GM19239 (cell line): ENCODE measurements around the gene SH3PXD2A.

Source experiments
- DNase-seq: peaks from one replicate; pipeline ENCODE4 v3.0.0; 2011; ENCODE audit warnings: low spot score; ENCODE audit not compliant: insufficient read length
- FAIRE-seq: peaks from 2 replicates; lab custom pipeline; 2011; peaks lifted over from hg19 to GRCh38; lab: Jason Lieb, UNC

SH3PXD2A gene

DNA sequence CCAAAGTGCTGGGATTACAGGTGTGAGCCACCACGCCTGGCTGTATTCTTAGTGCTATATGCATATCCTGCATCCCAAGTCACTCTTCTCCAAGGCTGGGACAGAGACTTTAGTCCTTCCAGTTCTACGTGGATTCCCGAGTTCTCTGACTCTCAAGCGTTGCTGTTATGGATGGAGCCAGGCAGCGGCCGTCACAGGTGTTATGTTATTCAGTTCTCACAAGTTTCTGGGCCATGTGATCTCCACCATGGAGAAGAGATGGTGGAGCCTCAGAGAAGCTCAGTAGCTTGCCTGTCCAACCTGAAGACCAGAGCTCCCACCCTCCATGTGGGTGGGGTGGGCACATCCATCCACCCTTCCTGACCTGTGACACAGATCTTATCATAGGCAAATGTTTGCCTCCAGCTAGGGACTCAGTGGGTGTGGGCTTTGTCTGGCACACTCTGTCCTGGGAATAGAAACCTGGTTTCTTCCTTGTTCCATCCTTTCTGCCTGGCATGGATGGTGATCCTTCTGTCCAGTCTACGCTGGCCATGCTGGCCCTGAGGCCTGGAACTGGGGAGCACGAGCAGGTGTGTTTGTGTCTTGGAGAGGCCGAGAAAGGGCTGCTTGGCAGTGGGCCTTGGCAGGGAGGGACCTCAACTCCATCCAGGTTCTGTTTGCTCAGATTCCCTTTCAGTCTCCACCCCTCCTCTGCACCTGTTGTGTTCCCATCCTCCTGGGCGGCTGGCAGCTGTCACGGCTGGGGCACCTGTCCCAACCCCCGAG lies 306.6 kb downstream of the SH3PXD2A start:
- no peak for FAIRE-seq
- DNase-seq = no peak

DNA sequence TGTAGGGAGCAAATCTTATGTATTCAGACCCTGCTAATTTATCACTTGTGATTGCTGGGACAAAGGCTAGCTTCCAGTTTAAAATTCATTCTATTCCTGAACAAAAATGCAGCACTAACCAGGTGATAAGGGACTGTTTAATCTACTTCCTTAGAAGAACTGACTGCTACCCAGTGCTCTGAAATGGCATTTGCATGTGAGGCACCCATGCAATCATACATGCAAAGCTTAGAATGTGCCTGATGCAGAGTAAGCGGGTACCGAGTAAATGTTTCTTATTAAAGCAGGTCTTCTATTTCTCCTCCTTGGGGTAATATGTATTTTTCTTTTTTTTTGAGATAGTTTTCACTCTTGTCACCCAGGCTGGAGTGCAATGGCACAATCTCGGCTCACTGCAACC lies 307.4 kb downstream of the SH3PXD2A start:
- FAIRE-seq (no peak), DNase-seq (no peak)

DNA sequence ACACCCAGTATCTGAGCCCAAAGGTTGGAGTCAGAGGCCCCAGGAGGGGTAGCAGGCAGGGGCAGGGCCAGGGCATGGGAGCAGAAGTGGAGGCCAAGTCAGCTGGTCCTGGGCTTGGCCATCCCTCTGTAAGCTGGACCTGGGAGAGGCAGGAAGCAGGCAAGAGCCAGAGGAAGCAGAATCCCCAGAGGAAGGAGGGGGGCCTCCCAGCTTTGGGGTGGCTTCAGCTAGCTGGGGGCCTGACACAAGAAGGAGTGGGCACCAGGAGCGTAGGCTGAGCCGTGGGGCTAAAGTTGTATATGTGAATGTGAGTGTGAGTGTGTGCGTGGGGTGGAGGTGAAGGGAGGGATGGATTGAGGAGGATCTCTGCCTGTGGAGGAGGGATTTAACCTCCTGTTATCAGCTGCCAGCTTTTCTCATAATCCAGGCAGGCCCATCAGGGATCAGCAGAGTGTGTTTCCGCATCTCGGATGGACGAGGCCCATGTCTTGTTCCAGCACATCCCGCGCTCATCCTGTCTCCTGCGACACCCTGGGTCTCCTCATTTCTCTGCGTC lies 307.9 kb downstream of the SH3PXD2A start:
- DNase-seq (no peak), FAIRE-seq (no peak)

DNA sequence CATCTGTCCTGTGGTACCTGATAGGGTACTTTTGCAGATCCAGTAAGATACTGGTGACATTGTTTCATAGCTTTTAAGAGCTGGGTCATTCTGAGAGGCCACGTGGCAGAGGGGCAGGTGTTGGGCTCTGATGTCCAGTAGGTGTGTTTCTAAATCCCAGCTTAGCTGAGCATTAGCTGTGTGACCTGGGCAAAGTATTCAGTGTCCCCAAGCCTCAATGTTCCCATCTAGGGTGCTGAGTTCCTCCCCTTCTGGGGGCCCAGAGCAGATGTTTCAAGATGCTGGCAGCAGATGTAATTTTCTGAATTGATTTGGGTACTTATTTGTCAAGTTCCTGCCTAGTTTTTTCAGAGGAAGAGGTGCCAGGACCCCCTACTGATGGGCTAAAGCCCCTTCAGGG lies 309.0 kb downstream of the SH3PXD2A start:
- FAIRE-seq (no peak), DNase-seq (no peak)

DNA sequence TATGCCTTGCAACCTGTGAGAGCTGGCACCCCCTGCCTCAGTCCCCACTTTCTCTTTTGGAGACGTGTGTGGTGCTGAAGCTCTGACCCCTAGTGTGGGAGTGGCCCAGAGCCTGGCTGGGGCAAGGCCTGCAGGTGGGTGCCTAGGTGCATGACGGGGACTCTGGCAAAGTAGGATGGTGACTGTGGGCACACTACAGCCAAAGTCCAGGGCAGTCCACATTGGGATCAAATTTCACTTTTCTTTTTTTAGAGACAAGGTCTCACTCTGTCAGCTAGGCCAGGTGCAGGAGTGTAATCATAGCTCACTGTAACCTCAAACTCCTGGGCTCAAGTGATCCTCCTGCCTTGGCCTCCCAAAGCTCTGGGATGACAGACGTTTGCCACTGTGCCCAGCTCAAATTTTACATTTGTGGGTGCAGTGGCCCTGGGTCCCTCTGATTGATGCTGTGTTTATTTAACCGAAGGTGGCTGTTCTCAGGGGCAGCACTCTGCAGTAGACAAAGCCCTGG lies 309.6 kb downstream of the SH3PXD2A start:
- no peak for FAIRE-seq
- DNase-seq = no peak

DNA sequence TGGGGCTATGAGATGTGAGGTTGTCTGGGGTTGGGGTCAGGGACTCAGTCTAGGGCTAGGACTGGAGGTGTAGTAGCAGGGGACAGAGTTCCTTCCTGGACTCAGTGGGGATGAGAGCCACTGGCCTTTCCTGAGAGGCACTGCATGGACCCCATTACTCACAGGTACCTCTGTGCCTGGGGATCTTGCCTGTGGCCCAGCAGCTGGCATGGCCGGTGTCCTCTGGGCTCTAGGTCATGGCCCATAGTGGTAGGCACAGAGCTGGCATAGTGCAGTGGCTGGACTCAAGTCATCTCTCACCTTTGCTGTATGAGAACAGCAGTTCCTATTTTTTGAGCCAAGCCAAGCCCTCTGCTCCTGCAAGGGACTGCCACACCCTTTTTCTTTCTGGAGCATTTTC lies 310.0 kb downstream of the SH3PXD2A start:
- FAIRE-seq = no peak
- DNase-seq = no peak

DNA sequence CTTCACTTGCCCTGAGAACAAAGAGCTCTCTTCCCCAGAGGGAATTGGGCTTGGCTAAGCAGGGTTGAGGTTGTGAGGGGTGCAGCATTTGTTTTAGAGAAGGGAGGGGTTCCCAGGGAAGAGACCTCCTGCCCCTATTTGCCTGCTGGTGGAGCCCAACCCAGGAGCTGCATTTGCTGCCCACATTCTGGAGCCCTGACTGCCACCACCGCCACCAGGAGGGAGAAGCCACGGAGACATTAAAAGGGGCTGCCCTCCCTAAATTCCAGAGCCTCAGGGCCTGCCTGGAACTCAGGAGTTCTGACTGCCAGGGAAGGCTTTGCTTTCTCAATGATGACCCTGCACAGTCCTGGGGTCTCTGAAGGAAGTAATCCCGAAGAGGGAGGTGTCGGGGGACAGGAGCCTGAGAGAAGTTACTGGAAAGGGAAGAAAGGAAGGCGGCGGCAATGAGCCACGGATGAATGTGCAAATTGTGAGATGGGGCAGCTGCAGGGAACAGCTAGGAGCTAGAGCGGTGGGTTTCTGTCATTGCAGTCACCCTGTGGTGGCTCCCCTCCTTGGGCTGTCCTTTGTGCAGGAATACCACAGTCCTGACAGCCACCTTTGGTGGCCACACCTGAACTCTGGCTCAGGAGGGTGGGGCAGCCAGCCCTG lies 310.6 kb downstream of the SH3PXD2A start:
- FAIRE-seq (no peak), DNase-seq (no peak)
